Upper lobe of right lung (tissue), 1 donor: ENCODE data around the gene HNRNPUL2. TPM values are rescaled to one million over a fixed set of nuclear protein-coding genes. Genes with fewer than 3 reads are reported as not detected.

ENCODE experiments used
- ATAC-seq: fragments of 200-7000 bp; cut with Tn5 transposase; one replicate; pipeline ENCODE4 v1.9.1; 2020; ENCODE audit warnings: mild to moderate bottlenecking, moderate library complexity
- DNase-seq: peaks from one replicate; pipeline ENCODE4 v3.0.0-alpha.2; 2020
- H3K27ac ChIP-seq: fragments of 200-600 bp; one replicate; pipeline ENCODE4 v1.8.0; 2022
- H3K27me3 ChIP-seq: fragments of 200-600 bp; one replicate; pipeline ENCODE4 v1.8.0; 2022; ENCODE audit warnings: mild to moderate bottlenecking
- H3K36me3 ChIP-seq: fragments of 200-600 bp; one replicate; pipeline ENCODE4 v1.8.0; 2022
- H3K4me1 ChIP-seq: fragments of 200-600 bp; one replicate; pipeline ENCODE4 v1.8.0; 2022
- H3K4me3 ChIP-seq: fragments of 200-600 bp; one replicate; pipeline ENCODE4 v1.8.0; 2022; ENCODE audit warnings: mild to moderate bottlenecking
- H3K9me3 ChIP-seq: fragments of 200-600 bp; one replicate; pipeline ENCODE4 v1.8.0; 2022
- CTCF ChIP-seq: fragments of 200-600 bp; IDR thresholded peaks from one replicate; pipeline ENCODE4 v1.8.0; 2022; ENCODE audit warnings: antibody characterized with exemption
- intact Hi-C: fragments of 100-400 bp; cut with DNase I; formaldehyde crosslinking; loops from one replicate; pipeline ENCODE4 v1.11.0; 2022
- total RNA-seq: library from RNA; stranded (reverse); fragmentation: NEBNext Ultra II Directional; extraction: Animal tissue kit (Norgen Biotek cat#: 25700); gene quantifications from one replicate; pipeline ENCODE4 v1.2.1, GENCODE V29; 2021
- donor health status: DM: no; HTN: yes; CAD: no; lungs with severe emphysema.

HNRNPUL2 gene
- total RNA-seq, 1 donor from 2014 or later = 43.1 TPM

GRCh38 chr11:62724171-62724570, 3.1 kb downstream of the HNRNPUL2 start:
- peak overlapping the region; percentile 77 for H3K4me3 ChIP-seq
- no peak for DNase-seq
- peaks cover 25% of the 10 kb centered on the region for H3K4me1 ChIP-seq
- ATAC-seq = no peak
- H3K9me3 ChIP-seq = no peaks in the 10 kb centered on the region
- H3K27me3 ChIP-seq = no peaks in the 10 kb centered on the region
- peaks cover 55% of the 10 kb centered on the region for H3K36me3 ChIP-seq
- intact Hi-C loops = no loop called here
- H3K27ac ChIP-seq = peak overlapping the region; percentile 95
- no peak for TF ChIP-seq CTCF

GRCh38 chr11:62721994-62722393, 5.3 kb downstream of the HNRNPUL2 start:
- intact Hi-C loops = no loop called here
- Histone ChIP-seq H3K4me3 (no peak overlapping the region), H3K27ac (no peak overlapping the region), H3K4me1 (peaks cover 25% of the 10 kb centered on the region), H3K9me3 (no peaks in the 10 kb centered on the region), H3K36me3 (peaks cover 77% of the 10 kb centered on the region), H3K27me3 (no peaks in the 10 kb centered on the region)
- no peak for DNase-seq
- ATAC-seq = peak; percentile 28
- TF ChIP-seq CTCF = no peak

GRCh38 chr11:62719302-62719978, 7.8 kb downstream of the HNRNPUL2 start:
- no peak overlapping the region for H3K4me3 ChIP-seq
- no peak for TF ChIP-seq CTCF
- no peak for DNase-seq
- H3K27me3 ChIP-seq = no peaks in the 10 kb centered on the region
- no peaks in the 10 kb centered on the region for H3K9me3 ChIP-seq
- peaks cover 16% of the 10 kb centered on the region for H3K4me1 ChIP-seq
- peaks cover 99% of the 10 kb centered on the region for H3K36me3 ChIP-seq
- no peak for ATAC-seq
- H3K27ac ChIP-seq = no peak overlapping the region
- intact Hi-C loops = no loop called here

- no peak overlapping the region for H3K27ac ChIP-seq
- intact Hi-C loops = no loop called here
These were observed 10.4 kb downstream of the HNRNPUL2 start for GRCh38 chr11:62716816-62717215.

GRCh38 chr11:62716206-62716605, 11.1 kb downstream of the HNRNPUL2 start:
- Histone ChIP-seq H3K4me1 (no peaks in the 10 kb centered on the region), H3K27ac (no peak overlapping the region), H3K27me3 (no peaks in the 10 kb centered on the region), H3K36me3 (peaks cover 98% of the 10 kb centered on the region), H3K4me3 (no peak overlapping the region), H3K9me3 (no peaks in the 10 kb centered on the region)
- DNase-seq = no peak
- TF ChIP-seq CTCF = no peak
- ATAC-seq = no peak
- intact Hi-C loops = no loop called here

More at GRCh38 chr11:62716816-62717215, 10.4 kb downstream of the HNRNPUL2 start:
- DNase-seq (no peak), ATAC-seq (no peak)
- H3K27me3 ChIP-seq = no peaks in the 10 kb centered on the region
- no peak for TF ChIP-seq CTCF
- no peaks in the 10 kb centered on the region for H3K9me3 ChIP-seq
- H3K4me3 ChIP-seq = no peak overlapping the region
- H3K4me1 ChIP-seq = peaks cover 1% of the 10 kb centered on the region
- peaks cover 98% of the 10 kb centered on the region for H3K36me3 ChIP-seq
